HCT116 (cell line): ENCODE data around the gene MFAP2. TPM values are rescaled to one million over a fixed set of nuclear protein-coding genes. Genes with fewer than 3 reads are reported as not detected.

Experiments used
- ATAC-seq: fragments of 200-7000 bp; cut with Tn5 transposase; 2 replicates; pipeline ENCODE4 v1.9.1; 2020; ENCODE audit warnings: mild to moderate bottlenecking, moderate library complexity
- BruUV-seq: library from RNA; stranded (reverse); fragments of 400-500 nt; replicated peaks from 2 replicates; lab custom pipeline; 2021; lab: Mats Ljungman, UMichigan
- CTCF ChIA-PET: fragments of 300-600 bp; sonication (Branson Sonifier 250); formaldehyde crosslinking; loops from one replicate; lab custom pipeline; 2021; ENCODE audit warnings: antibody characterized with exemption; lab: Charles Lee
- POLR2A ChIA-PET: fragments of 300-600, 350-600 bp; sonication (Branson Sonifier 250); formaldehyde crosslinking; loops from one replicate; lab custom pipeline; 2021; ENCODE audit warnings: antibody characterized with exemption; lab: Charles Lee
- RAD21 ChIA-PET, 2 experiments: fragments of 300-600 bp; sonication (Branson Sonifier 250); formaldehyde crosslinking; loops; one replicate each; lab custom pipeline; 2023; ENCODE audit warnings: low total read pairs in 2 of 2; ENCODE audit not compliant: uncharacterized antibody in 2 of 2, unreplicated experiment in 2 of 2, low non-redundant PET in 1 of 2; lab: Charles Lee
- DNase-seq: peaks from one replicate; pipeline ENCODE4 v3.0.0-alpha.2; 2010; ENCODE audit warnings: low read depth, low spot score
- H2AFZ ChIP-seq: fragments of 200-600 bp; shearing (Covaris generic), sonication (generic); 2 replicates; pipeline ENCODE4 v1.6.1; 2017; ENCODE audit warnings: low read depth, mixed run types, mixed read lengths, antibody characterized with exemption, low read length; ENCODE audit not compliant: poor library complexity, severe bottlenecking
- H3K27ac ChIP-seq: 2 replicates; pipeline ENCODE4 v1.5.1; 2012; ENCODE audit warnings: low read depth, low read length
- H3K27me3 ChIP-seq: fragments of 200-600 bp; sonication (generic); 2 replicates; pipeline ENCODE4 v1.6.1; 2016; ENCODE audit warnings: mixed run types, low read length, mixed read lengths; ENCODE audit not compliant: insufficient read depth
- H3K36me3 ChIP-seq, 2 experiments: fragments of 200-500 bp in 1 of 2; fragments of 200-600 bp in 1 of 2; sonication (Bioruptor generic) in 1 of 2; sonication (generic) in 1 of 2; 2 replicates each; pipeline versions ENCODE4 v1.5.1 to v1.6.1; 2014 to 2016; ENCODE audit warnings: low read length in 2 of 2, inconsistent platforms in 1 of 2, mixed read lengths in 1 of 2, mixed run types in 1 of 2; ENCODE audit not compliant: insufficient read depth in 2 of 2, control insufficient read depth in 1 of 2
- H3K4me1 ChIP-seq, 2 experiments: fragments of 200-600 bp in 1 of 2; sonication (generic) in 1 of 2; 2 replicates each; pipeline versions ENCODE4 v1.5.1 to v1.6.1; 2012 to 2017; ENCODE audit warnings: low read length in 2 of 2, inconsistent platforms in 1 of 2, mild to moderate bottlenecking in 1 of 2, mixed read lengths in 1 of 2, mixed run types in 1 of 2, moderate library complexity in 1 of 2; ENCODE audit not compliant: insufficient read depth in 2 of 2, control insufficient read depth in 1 of 2
- H3K4me2 ChIP-seq: fragments of 200-600 bp; sonication (generic); 2 replicates; pipeline ENCODE4 v1.6.1; 2017; ENCODE audit warnings: mixed run types, low read length, mixed read lengths
- H3K4me3 ChIP-seq, 2 experiments: fragments of 200-600 bp in 1 of 2; sonication (generic) in 1 of 2; replicated peaks in 1 of 2; 2 replicates each; pipeline ENCODE4 v1.5.1; 2011 to 2016; ENCODE audit warnings: low read length in 2 of 2, control low read depth in 1 of 2, low read depth in 1 of 2, mild to moderate bottlenecking in 1 of 2, mixed read lengths in 1 of 2, mixed run types in 1 of 2
- H3K79me2 ChIP-seq: fragments of 200-600 bp; sonication (generic); 2 replicates; pipeline ENCODE4 v1.6.1; 2017; ENCODE audit warnings: mild to moderate bottlenecking, mixed run types, low read length, moderate library complexity, mixed read lengths; ENCODE audit not compliant: insufficient read depth
- H3K9ac ChIP-seq: fragments of 200-600 bp; sonication (generic); 2 replicates; pipeline ENCODE4 v1.6.1; 2016; ENCODE audit warnings: low read length, mixed read lengths
- H3K9me2 ChIP-seq: fragments of 200-600 bp; sonication (generic), shearing (Covaris generic); 2 replicates; pipeline ENCODE4 v1.6.1; 2017; ENCODE audit warnings: mixed run types, mild to moderate bottlenecking, moderate library complexity; ENCODE audit not compliant: insufficient read depth
- H3K9me3 ChIP-seq, 2 experiments: fragments of 200-500 bp in 1 of 2; fragments of 200-600 bp in 1 of 2; sonication (Bioruptor generic) in 1 of 2; sonication (generic) in 1 of 2; 2 replicates each; pipeline ENCODE4 v1.6.1; 2014 to 2017; ENCODE audit warnings: low read length in 2 of 2, mixed read lengths in 2 of 2, inconsistent platforms in 1 of 2, low read depth in 1 of 2, mild to moderate bottlenecking in 1 of 2, mixed run types in 1 of 2, moderate library complexity in 1 of 2; ENCODE audit not compliant: control insufficient read depth in 1 of 2, insufficient read depth in 1 of 2
- H4K20me1 ChIP-seq: fragments of 200-600 bp; sonication (generic), shearing (Covaris generic); 2 replicates; pipeline ENCODE4 v1.6.1; 2017; ENCODE audit warnings: mixed run types, mild to moderate bottlenecking, moderate library complexity; ENCODE audit not compliant: insufficient read depth
- CBX3 ChIP-seq: IDR thresholded peaks from 2 replicates; pipeline ENCODE4 v1.6.1; 2012; ENCODE audit warnings: low read depth
- CEBPB ChIP-seq: IDR thresholded peaks from 2 replicates; pipeline ENCODE4 v1.6.1; 2012; ENCODE audit warnings: low read depth
- EZH2 ChIP-seq: fragments of 200-600 bp; sonication (generic); IDR thresholded peaks from 2 replicates; pipeline ENCODE4 v1.6.1; 2017; ENCODE audit warnings: antibody characterized with exemption, mixed run types
- EZH2phosphoT487 ChIP-seq: fragments of 200-600 bp; IDR thresholded peaks from 2 replicates; pipeline ENCODE4 v1.6.1; 2018; ENCODE audit warnings: antibody characterized with exemption, borderline replicate concordance
- FOSL1 ChIP-seq: IDR thresholded peaks from 2 replicates; pipeline ENCODE4 v1.6.1; 2012; ENCODE audit warnings: low read depth
- JUND ChIP-seq: IDR thresholded peaks from 2 replicates; pipeline ENCODE4 v1.6.1; 2012
- SIN3A ChIP-seq: IDR thresholded peaks from 2 replicates; pipeline ENCODE4 v1.6.1; 2012; ENCODE audit warnings: low read depth
- SP1 ChIP-seq: IDR thresholded peaks from 2 replicates; pipeline ENCODE4 v1.6.1; 2012; ENCODE audit warnings: low read depth
- TCF7L2 ChIP-seq: IDR thresholded peaks from 2 replicates; pipeline ENCODE4 v1.7.0; 2011; ENCODE audit warnings: borderline replicate concordance, inconsistent platforms; ENCODE audit not compliant: insufficient read depth, insufficient read length; ENCODE audit errors: extremely low read depth
- YY1 ChIP-seq: IDR thresholded peaks from 2 replicates; pipeline ENCODE4 v1.6.1; 2011; ENCODE audit warnings: low read length, low read depth, moderate library complexity, mild to moderate bottlenecking; ENCODE audit not compliant: insufficient replicate concordance; ENCODE audit errors: extremely low read depth
- ZBTB33 ChIP-seq: IDR thresholded peaks from 2 replicates; pipeline ENCODE4 v1.6.1; 2011; ENCODE audit warnings: mild to moderate bottlenecking, low read length, moderate library complexity; ENCODE audit not compliant: insufficient replicate concordance; ENCODE audit errors: extremely low read depth
- ZFX ChIP-seq: fragments of 450-650 bp; IDR thresholded peaks from 2 replicates; pipeline ENCODE4 v1.6.1; 2017
- ZNF274 ChIP-seq: fragments of 200-500 bp; sonication (Bioruptor generic); IDR thresholded peaks from 2 replicates; pipeline ENCODE4 v1.6.1; 2014; ENCODE audit warnings: mild to moderate bottlenecking, low read depth, low read length, inconsistent platforms
- intact Hi-C: fragments of 100-400 bp; cut with micrococcal nuclease; formaldehyde crosslinking; loops from 2 replicates; pipeline ENCODE4 v1.10.0; 2022
- total RNA-seq: library from RNA; stranded (reverse); gene quantifications from one replicate; pipeline ENCODE4 v1.2.1, GENCODE V29; 2021; ENCODE audit not compliant: unreplicated experiment
- TF ChIP-seq, protein P1 (sequence below): IDR thresholded peaks from 2 replicates; pipeline ENCODE4 v1.6.1; 2012
- TF ChIP-seq, protein P2 (sequence below), 3 experiments: fragments of 200-600 bp in 1 of 3; sonication (generic) in 1 of 3; IDR thresholded peaks in 2 of 3; conservative IDR thresholded peaks in 1 of 3; 2 replicates each; pipeline ENCODE4 v1.5.1; 2012 to 2017; ENCODE audit warnings: low read depth in 2 of 3, low read length in 2 of 3, antibody characterized with exemption in 1 of 3, borderline replicate concordance in 1 of 3, control low read depth in 1 of 3, mild to moderate bottlenecking in 1 of 3, mixed read lengths in 1 of 3, mixed run types in 1 of 3, moderate library complexity in 1 of 3; ENCODE audit not compliant: insufficient read depth in 1 of 3

The MFAP2 gene
- total RNA-seq, 1 experiment from 2014 or later = 63.1 TPM

- Histone ChIP-seq H3K27ac (no peak overlapping the region), H2AFZ (no peak overlapping the region), H4K20me1 (no peaks in the 10 kb centered on the region), H3K4me2 (no peak overlapping the region), H3K27me3 (no peaks in the 10 kb centered on the region), H3K4me1 (peaks cover 0 to 7% of the 10 kb centered on the region in 2 experiments; a peak in 2 of 4 replicates), H3K4me3 (no peak overlapping the region), H3K9me2 (no peaks in the 10 kb centered on the region), H3K36me3 (peaks cover 41 to 45% of the 10 kb centered on the region in 2 experiments; a peak in 3 of 4 replicates), H3K9ac (no peak overlapping the region), H3K9me3 (no peaks in the 10 kb centered on the region), H3K79me2 (no peaks in the 10 kb centered on the region)
- ATAC-seq = no peak
- BruUV-seq = no TSS peak
- DNase-seq = no peak
- POLR2A ChIA-PET = no interaction called here
- CTCF ChIA-PET = no interaction called here
- intact Hi-C loops = no loop called here
- RAD21 ChIA-PET = no interaction called here
- TF ChIP-seq EZH2 (no peak), TCF7L2 (no peak), ZBTB33 (no peak), EZH2phosphoT487 (no peak), ZNF274 (no peak), SIN3A (no peak), ZFX (no peak), SP1 (no peak), JUND (no peak), YY1 (no peak), FOSL1 (no peak), CEBPB (no peak), CBX3 (no peak)
- TF ChIP-seq, protein P1, sequence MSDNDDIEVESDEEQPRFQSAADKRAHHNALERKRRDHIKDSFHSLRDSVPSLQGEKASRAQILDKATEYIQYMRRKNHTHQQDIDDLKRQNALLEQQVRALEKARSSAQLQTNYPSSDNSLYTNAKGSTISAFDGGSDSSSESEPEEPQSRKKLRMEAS = no peak
- TF ChIP-seq, protein P2, sequence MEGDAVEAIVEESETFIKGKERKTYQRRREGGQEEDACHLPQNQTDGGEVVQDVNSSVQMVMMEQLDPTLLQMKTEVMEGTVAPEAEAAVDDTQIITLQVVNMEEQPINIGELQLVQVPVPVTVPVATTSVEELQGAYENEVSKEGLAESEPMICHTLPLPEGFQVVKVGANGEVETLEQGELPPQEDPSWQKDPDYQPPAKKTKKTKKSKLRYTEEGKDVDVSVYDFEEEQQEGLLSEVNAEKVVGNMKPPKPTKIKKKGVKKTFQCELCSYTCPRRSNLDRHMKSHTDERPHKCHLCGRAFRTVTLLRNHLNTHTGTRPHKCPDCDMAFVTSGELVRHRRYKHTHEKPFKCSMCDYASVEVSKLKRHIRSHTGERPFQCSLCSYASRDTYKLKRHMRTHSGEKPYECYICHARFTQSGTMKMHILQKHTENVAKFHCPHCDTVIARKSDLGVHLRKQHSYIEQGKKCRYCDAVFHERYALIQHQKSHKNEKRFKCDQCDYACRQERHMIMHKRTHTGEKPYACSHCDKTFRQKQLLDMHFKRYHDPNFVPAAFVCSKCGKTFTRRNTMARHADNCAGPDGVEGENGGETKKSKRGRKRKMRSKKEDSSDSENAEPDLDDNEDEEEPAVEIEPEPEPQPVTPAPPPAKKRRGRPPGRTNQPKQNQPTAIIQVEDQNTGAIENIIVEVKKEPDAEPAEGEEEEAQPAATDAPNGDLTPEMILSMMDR (IDR thresholded peaks at IDR 0.05 in 2 of 3, conservative IDR thresholded peaks at IDR 0.05 in 1 of 3; ENCODE audit: borderline replicate concordance in 1 of 3, insufficient read depth in 1 of 3, low read depth in 2 of 3, low read length in 2 of 3) = no peak
Measured at GRCh38 chr1:17018849-17019248, 38.4 kb upstream of the MFAP2 start.
